Mammary epithelial cell (primary cell): Measurements from ENCODE around the gene PPFIA2.

ENCODE experiments used
- CTCF ChIP-seq, 2 donors: IDR thresholded peaks in 1 of 2; conservative IDR thresholded peaks in 1 of 2; 2 replicates each; pipeline ENCODE4 v1.5.1; 2011 to 2012; ENCODE audit warnings: inconsistent platforms in 2 of 2, low read length in 2 of 2, mild to moderate bottlenecking in 2 of 2, control low read depth in 1 of 2, low read depth in 1 of 2; ENCODE audit not compliant: insufficient read depth in 1 of 2; ENCODE audit errors: extremely low read depth in 1 of 2
- EZH2 ChIP-seq: IDR thresholded peaks from 2 replicates; pipeline ENCODE4 v1.6.1; 2012; ENCODE audit warnings: low read length, inconsistent platforms, borderline replicate concordance

GRCh38 chr12:81543621-81544139 is 215.5 kb downstream of the PPFIA2 start:
- TF ChIP-seq CTCF (conservative IDR thresholded peaks at IDR 0.05 in 1 of 2, IDR thresholded peaks at IDR 0.05 in 1 of 2; ENCODE audit: extremely low read depth in 1 of 2, insufficient read depth in 1 of 2, low read depth in 1 of 2, low read length in 2 of 2): no peak
- TF ChIP-seq EZH2: no peak
